GM19025 (cell line): ENCODE data around the gene H3-3A.

Experiments used
- ATAC-seq: cut with Tn5 transposase; IDR thresholded peaks from one replicate; pipeline ENCODE4 v1.9.1; 2021; ENCODE audit warnings: mild to moderate bottlenecking, low read depth, moderate library complexity; ENCODE audit not compliant: unreplicated experiment

Gene H3-3A

DNA sequence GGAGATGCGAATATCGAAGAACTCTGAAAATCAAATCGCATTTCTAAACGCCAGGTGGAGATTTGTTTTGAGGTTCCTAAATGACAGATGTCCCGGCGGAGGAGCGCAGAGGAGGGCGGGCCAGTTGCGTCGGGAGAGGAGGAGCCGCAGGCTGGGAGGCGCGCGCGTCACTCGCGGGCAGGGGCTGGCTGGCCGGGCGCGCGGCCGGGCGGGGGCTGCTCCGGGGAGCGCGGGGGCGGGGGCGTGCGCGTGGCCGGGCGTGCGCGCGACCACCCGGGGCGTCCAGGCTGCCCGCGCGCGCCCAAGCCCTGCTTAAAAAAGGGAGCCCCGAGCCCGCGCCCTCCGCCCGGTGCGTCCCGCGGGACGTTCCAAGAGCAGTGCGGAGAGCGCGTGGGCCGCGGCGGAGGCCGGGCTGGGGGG is 47.3 kb downstream of the H3-3A start:
- peak; percentile 74 for ATAC-seq

DNA sequence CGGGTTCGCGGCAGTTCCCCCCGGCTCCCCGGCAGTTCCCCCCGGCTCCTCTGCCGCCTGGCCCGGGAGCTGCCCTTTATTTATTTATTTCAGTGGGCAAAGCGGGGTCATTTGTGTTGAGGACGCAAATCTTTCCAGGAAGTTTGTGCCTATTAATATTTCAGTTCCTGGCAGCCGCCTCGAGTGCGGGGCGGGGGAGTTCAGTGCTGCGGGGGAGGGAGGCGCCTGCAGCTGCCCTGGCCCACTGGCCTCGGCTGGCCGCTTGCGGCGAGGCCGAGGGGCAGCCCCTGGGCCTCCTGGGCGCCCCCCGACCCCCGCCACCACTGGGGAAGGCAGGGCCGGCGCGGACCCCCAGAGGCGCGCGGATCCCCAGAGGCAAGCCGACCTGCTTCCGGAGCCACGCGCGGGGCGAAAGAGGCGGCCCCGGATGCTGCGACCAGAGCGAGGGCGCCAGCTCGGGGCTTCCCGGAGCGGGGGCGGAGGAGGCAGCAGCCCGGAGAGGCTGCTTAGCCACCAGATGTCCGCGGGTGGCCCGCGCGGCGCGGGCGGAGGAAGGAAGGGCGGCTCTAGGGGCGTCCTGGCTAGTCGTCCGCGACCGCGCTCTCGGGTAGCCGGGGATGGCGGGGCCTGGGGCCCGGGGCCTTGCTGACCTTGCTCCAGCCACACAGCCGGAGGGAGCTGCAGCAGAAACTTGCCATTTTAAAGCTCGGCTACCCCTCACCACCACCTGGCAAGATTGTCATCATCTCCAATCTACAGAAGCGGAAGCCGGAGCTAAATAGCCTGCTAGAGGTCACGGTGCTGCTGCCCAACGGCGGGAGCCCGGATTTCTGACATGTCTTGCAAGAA is 48.0 kb downstream of the H3-3A start:
- ATAC-seq, result peak; percentile 78

DNA sequence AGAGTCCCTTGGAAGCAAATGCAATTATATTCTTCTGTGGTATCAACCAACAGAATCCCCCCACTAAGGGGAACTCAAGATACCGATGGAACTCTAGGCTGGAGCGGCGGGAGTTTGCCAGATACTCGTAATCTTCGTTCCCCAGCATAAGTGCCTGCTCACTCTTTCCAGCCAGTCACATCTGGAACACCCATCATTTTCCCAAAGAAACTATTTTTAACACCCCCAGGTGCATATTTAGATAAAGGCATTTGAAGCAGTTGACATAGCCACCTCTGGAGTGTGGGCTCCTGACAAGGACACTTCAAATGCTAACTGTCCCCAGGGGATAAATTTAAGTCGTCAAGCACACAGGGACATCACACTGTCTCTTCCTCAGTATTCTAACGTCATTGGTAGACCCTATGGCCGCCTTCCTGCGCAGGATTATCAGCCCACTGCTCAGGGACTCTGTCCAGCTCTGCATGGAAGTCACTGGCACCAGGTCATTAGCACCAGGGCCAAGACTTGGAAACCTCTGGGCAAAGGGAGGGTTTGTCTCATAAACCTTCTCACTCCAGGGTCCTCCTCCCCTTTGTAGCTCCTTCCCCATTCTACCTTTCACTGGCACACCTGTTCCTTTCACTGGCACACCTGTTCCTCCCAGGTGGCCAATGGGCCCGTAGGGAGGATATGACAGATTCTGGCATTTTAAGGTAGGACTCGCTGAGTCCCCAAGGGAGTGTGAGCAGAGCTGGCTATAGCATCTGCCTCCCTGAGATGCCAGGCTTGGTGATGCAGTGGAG is 48.8 kb downstream of the H3-3A start:
- no peak for ATAC-seq

DNA sequence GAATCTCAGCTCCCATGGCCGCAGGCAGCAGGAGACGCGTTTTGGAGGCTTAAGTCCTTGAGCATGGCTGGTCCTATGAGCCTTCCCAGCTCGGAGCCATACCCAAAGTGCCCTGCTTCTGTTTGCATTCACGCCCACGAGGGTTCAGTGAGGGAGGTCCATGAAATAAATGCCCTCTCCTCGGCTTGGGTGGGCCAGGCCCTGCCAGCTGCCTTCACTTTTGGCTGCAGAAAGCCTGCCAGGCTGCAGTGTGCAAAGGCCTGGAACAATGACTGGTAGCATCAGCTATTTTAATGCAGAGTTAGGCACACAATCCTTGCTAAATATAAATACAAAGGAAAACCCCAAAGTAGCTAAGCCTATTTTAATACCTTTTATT is 49.4 kb downstream of the H3-3A start:
- ATAC-seq, result no peak

GRCh38 chr1:226112626-226113025 is 50.1 kb downstream of the H3-3A start:
- no peak for ATAC-seq

- no peak for ATAC-seq
Observed at GRCh38 chr1:226116673-226117072, 54.2 kb downstream of the H3-3A start.

GRCh38 chr1:226117330-226117729 is 54.8 kb downstream of the H3-3A start:
- no peak for ATAC-seq

- ATAC-seq, result no peak
Observed at GRCh38 chr1:226118357-226118756, 55.8 kb downstream of the H3-3A start.

DNA sequence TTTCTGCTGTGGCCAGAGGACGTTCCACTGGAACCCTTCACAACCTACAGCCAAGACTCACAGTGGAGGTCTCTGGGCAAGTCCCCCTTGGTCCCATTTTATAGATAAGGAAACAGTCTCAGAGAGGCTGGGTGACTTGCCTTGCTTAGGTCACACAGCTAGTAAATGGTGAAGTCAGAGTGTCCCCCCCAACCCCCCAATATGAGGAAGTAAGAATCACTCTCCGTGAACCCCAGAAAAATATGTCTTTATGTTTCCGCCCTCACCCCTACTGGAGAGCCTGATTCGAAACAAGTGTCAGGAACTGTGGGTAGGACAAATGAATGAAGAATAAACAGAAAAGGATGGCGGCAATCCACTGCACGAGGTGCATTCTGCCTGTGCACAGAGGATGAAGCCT is 56.7 kb downstream of the H3-3A start:
- ATAC-seq, result no peak

DNA sequence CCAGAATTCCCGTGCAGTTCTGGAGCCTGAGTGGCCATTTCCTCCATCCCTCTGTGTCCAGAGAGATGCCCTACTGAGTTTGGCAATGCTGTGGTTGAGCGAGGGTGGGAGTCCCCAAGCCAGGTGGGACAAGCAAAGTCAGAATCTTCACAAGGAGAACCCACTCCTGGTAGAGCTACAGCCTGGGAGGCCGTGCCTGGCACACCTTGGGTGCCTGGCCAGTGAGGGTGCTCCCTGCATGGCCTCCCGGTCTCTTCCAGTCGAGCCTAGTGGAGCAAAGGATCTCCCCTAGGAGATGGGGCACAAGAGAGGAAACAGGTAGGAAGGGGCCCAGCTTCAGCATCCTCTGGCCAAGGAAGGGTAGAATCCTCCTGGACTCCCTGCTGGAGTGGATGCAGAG is 57.9 kb downstream of the H3-3A start:
- ATAC-seq, result no peak

GRCh38 chr1:226121049-226121586 is 58.6 kb downstream of the H3-3A start:
- no peak for ATAC-seq
